Gastroesophageal sphincter (tissue), 4 donors: ENCODE results near the gene MSMP. TPM values are rescaled to one million over a fixed set of nuclear protein-coding genes. Genes with fewer than 3 reads are reported as not detected.

Source experiments
- ATAC-seq: fragments of 150-250 bp; one replicate; pipeline ENCODE4 v1.9.1; 2016; ENCODE audit warnings: mild to moderate bottlenecking, moderate library complexity
- H3K27ac ChIP-seq, 4 donors: fragments of 200-600 bp; sonication (generic) in 3 of 4; 1 replicate in 3 of 4; 2 replicates in 1 of 4; pipeline ENCODE4 v1.5.1; 2016 to 2019
- H3K27me3 ChIP-seq: fragments of 200-600 bp; sonication (generic); one replicate; pipeline ENCODE4 v1.5.1; 2019
- H3K36me3 ChIP-seq, 2 donors: fragments of 200-600 bp; sonication (generic); one replicate each; pipeline ENCODE4 v1.5.1; 2019; ENCODE audit warnings: control low read depth in 1 of 2
- H3K4me1 ChIP-seq, 3 donors: fragments of 200-600 bp; sonication (generic); 1 replicate in 2 of 3; 2 replicates in 1 of 3; pipeline ENCODE4 v1.5.1; 2016 to 2019; ENCODE audit warnings: control low read depth in 2 of 3
- H3K4me3 ChIP-seq, 2 donors: fragments of 200-600 bp; sonication (generic); one replicate each; pipeline ENCODE4 v1.5.1; 2019; ENCODE audit warnings: mild to moderate bottlenecking in 1 of 2, moderate library complexity in 1 of 2
- H3K9me3 ChIP-seq, 3 donors: fragments of 200-600 bp; sonication (generic); one replicate each; pipeline ENCODE4 v1.5.1; 2017 to 2019; ENCODE audit warnings: control low read depth in 2 of 3
- EP300 ChIP-seq: sonication (generic); formaldehyde crosslinking; IDR thresholded peaks from one replicate; pipeline ENCODE4 v1.6.1; 2017; ENCODE audit warnings: antibody characterized with exemption, mild to moderate bottlenecking
- POLR2A ChIP-seq, 2 donors: fragments of 450-650 bp; IDR thresholded peaks; one replicate each; pipeline ENCODE4 v1.6.1; 2017; ENCODE audit warnings: antibody characterized with exemption in 2 of 2, mild to moderate bottlenecking in 2 of 2, moderate library complexity in 1 of 2
- POLR2AphosphoS5 ChIP-seq: sonication (generic); formaldehyde crosslinking; IDR thresholded peaks from one replicate; pipeline ENCODE4 v1.6.1; 2017; ENCODE audit warnings: antibody characterized with exemption
- WGBS, 2 donors: methylation state at CpG; one replicate each; pipeline ENCODE4 v1.1.5; 2018; ENCODE audit warnings: low coverage in 1 of 2; 5-methylcytosine and 5-hydroxymethylcytosine counted together
- total RNA-seq, 4 donors: library from RNA; depleted of rRNA; stranded (reverse); fragments of >200 nt; gene quantifications; one replicate each; pipeline ENCODE4 v1.1.0, GENCODE V29; 2016
- TF ChIP-seq, protein P1 (sequence below), 4 experiments: fragments of 200-600 bp in 2 of 4; fragments of 450-650 bp in 2 of 4; sonication (generic) in 1 of 4; IDR thresholded peaks; one replicate each; pipeline ENCODE4 v1.5.1; 2017 to 2019; ENCODE audit warnings: antibody characterized with exemption in 4 of 4, mild to moderate bottlenecking in 2 of 4, moderate library complexity in 2 of 4

MSMP gene
- total RNA-seq, 4 donors from 2014 or later: 2.0 TPM; not detected in 3

- TF ChIP-seq EP300 (no peak), POLR2AphosphoS5 (no peak), POLR2A (IDR thresholded peaks at IDR 0.05) (no peak)
- TF ChIP-seq, protein P1, sequence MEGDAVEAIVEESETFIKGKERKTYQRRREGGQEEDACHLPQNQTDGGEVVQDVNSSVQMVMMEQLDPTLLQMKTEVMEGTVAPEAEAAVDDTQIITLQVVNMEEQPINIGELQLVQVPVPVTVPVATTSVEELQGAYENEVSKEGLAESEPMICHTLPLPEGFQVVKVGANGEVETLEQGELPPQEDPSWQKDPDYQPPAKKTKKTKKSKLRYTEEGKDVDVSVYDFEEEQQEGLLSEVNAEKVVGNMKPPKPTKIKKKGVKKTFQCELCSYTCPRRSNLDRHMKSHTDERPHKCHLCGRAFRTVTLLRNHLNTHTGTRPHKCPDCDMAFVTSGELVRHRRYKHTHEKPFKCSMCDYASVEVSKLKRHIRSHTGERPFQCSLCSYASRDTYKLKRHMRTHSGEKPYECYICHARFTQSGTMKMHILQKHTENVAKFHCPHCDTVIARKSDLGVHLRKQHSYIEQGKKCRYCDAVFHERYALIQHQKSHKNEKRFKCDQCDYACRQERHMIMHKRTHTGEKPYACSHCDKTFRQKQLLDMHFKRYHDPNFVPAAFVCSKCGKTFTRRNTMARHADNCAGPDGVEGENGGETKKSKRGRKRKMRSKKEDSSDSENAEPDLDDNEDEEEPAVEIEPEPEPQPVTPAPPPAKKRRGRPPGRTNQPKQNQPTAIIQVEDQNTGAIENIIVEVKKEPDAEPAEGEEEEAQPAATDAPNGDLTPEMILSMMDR (IDR thresholded peaks at IDR 0.05): no peak
- peaks cover 5 to 44% (median 27%) of the 10 kb centered on the region in 3 donors for H3K4me1 ChIP-seq
- no peaks in the 10 kb centered on the region for H3K9me3 ChIP-seq
- no peak overlapping the region for H3K4me3 ChIP-seq
- H3K36me3 ChIP-seq: peaks cover 0 to 5% of the 10 kb centered on the region in 2 donors
- no peak for ATAC-seq
- H3K27ac ChIP-seq: no peak overlapping the region
- no peaks in the 10 kb centered on the region for H3K27me3 ChIP-seq
- WGBS, 2 donors: 100% methylated on average over 2 of the region's 2 CpGs
These were observed 35.5 kb upstream of the MSMP start for GRCh38 chr9:35789541-35789940.

DNA sequence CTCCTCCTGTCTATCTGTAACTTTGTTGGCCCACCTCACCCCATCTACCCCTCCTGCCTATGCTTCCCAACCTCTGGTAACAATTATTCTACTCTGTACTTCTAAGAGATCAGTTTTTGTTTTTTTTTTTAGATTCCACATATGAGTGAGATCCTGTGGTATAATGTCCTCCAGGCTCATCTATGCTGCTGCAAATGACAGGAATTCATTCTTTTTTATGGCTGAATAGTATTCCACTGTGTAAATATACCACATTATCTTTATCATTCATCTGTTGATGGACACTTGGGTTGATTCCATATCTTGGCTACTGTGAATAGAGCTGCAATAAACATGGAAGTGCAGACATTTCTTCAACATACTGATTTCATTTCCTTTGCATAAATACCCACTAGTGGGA lies 29.3 kb upstream of the MSMP start:
- H3K36me3 ChIP-seq: peaks cover 0 to 5% of the 10 kb centered on the region in 2 donors
- H3K4me1 ChIP-seq: no peaks in the 10 kb centered on the region
- H3K27me3 ChIP-seq: no peaks in the 10 kb centered on the region
- TF ChIP-seq EP300 (no peak), POLR2AphosphoS5 (no peak), POLR2A (IDR thresholded peaks at IDR 0.05) (no peak)
- TF ChIP-seq, protein P1 (IDR thresholded peaks at IDR 0.05): no peak
- no peak overlapping the region for H3K27ac ChIP-seq
- H3K9me3 ChIP-seq: no peaks in the 10 kb centered on the region
- ATAC-seq: no peak
- H3K4me3 ChIP-seq: no peak overlapping the region

GRCh38 chr9:35781066-35781465 lies 27.0 kb upstream of the MSMP start:
- no peaks in the 10 kb centered on the region for H3K4me1 ChIP-seq
- no peak for ATAC-seq
- TF ChIP-seq, protein P1 (IDR thresholded peaks at IDR 0.05): no peak
- TF ChIP-seq POLR2AphosphoS5 (no peak), POLR2A (IDR thresholded peaks at IDR 0.05) (no peak), EP300 (no peak)
- 100% methylated on average over 1 of the region's 2 CpGs; no CpG with 5 or more reads in 1 of the 2 donors for WGBS, 2 donors
- H3K9me3 ChIP-seq: no peaks in the 10 kb centered on the region
- no peaks in the 10 kb centered on the region for H3K27me3 ChIP-seq
- H3K36me3 ChIP-seq: peaks cover 0 to 4% of the 10 kb centered on the region in 2 donors
- no peak overlapping the region for H3K27ac ChIP-seq
- H3K4me3 ChIP-seq: no peak overlapping the region

GRCh38 chr9:35778496-35778895 lies 24.4 kb upstream of the MSMP start:
- Histone ChIP-seq H3K27me3 (no peaks in the 10 kb centered on the region), H3K4me3 (no peak overlapping the region), H3K27ac (no peak overlapping the region), H3K9me3 (no peaks in the 10 kb centered on the region), H3K4me1 (no peaks in the 10 kb centered on the region), H3K36me3 (no peaks in the 10 kb centered on the region)
- WGBS, 2 donors: 80 to 97% methylated on average over 3 of the region's 3 CpGs
- TF ChIP-seq, protein P1 (IDR thresholded peaks at IDR 0.05): no peak
- TF ChIP-seq POLR2AphosphoS5 (no peak), POLR2A (IDR thresholded peaks at IDR 0.05) (no peak), EP300 (no peak)
- ATAC-seq: no peak

DNA sequence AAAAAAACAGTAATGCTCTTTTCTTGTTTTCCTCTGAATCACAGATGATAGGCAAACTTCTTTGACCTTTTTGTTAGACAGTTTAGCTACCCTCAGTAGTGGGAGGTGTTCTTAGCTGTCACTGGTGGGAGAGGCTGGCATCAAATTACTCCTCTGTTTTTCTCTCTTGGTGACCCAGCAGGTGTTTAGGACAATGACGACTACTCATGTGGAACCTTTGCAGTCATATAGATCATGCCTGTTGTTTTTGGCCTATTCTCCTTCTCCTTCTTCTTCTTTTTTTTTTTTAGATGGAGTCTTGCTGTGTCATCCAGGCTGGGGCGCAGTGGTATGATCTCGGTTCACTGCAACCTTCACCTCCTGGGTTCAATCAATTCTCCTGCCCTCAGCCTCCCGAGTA lies 21.9 kb upstream of the MSMP start:
- no peaks in the 10 kb centered on the region for H3K9me3 ChIP-seq
- ATAC-seq: no peak
- no peaks in the 10 kb centered on the region for H3K36me3 ChIP-seq
- no peak overlapping the region for H3K27ac ChIP-seq
- no peaks in the 10 kb centered on the region for H3K27me3 ChIP-seq
- WGBS, 2 donors: 90 to 92% methylated on average over 4 of the region's 4 CpGs
- H3K4me3 ChIP-seq: no peak overlapping the region
- TF ChIP-seq EP300 (no peak), POLR2A (IDR thresholded peaks at IDR 0.05) (no peak), POLR2AphosphoS5 (no peak)
- TF ChIP-seq, protein P1 (IDR thresholded peaks at IDR 0.05): no peak
- peaks cover 2 to 12% (median 11%) of the 10 kb centered on the region in 3 donors for H3K4me1 ChIP-seq
